A673 (cell line): ENCODE measurements around the gene HMOX1. TPM values are rescaled to one million over a fixed set of nuclear protein-coding genes. Genes with fewer than 3 reads are reported as not detected.

Experiments used
- BruUV-seq: library from RNA; stranded (reverse); fragments of 400-500 nt; replicated peaks from 2 replicates; lab custom pipeline; 2021; lab: Mats Ljungman, UMichigan
- CTCF ChIA-PET: fragments of 300-600 bp; sonication (Branson Sonifier 250); formaldehyde crosslinking; loops from one replicate; lab custom pipeline; 2022; ENCODE audit warnings: antibody characterized with exemption; lab: Charles Lee
- POLR2A ChIA-PET: fragments of 300-600 bp; sonication (Branson Sonifier 250); formaldehyde crosslinking; loops from one replicate; lab custom pipeline; 2022; ENCODE audit warnings: antibody characterized with exemption; ENCODE audit not compliant: low non-redundant PET; lab: Charles Lee
- DNase-seq: peaks from one replicate; pipeline ENCODE4 v3.0.0-alpha.2; 2015; ENCODE audit warnings: low spot score
- H3K27ac ChIP-seq: fragments of 200-600 bp; sonication (generic); 2 replicates; pipeline ENCODE4 v1.5.1; 2016; ENCODE audit warnings: mixed run types, low read depth, mild to moderate bottlenecking, mixed read lengths, antibody characterized with exemption, low read length; ENCODE audit not compliant: poor library complexity, severe bottlenecking
- H3K27me3 ChIP-seq: fragments of 200-600 bp; sonication (generic); replicated peaks from 2 replicates; pipeline ENCODE4 v1.6.1; 2017; ENCODE audit warnings: mixed run types, low read depth, mild to moderate bottlenecking, mixed read lengths, antibody characterized with exemption, low read length; ENCODE audit not compliant: insufficient read depth, poor library complexity
- H3K36me3 ChIP-seq: fragments of 200-600 bp; sonication (generic); 2 replicates; pipeline ENCODE4 v1.6.1; 2016; ENCODE audit warnings: mixed run types, mild to moderate bottlenecking, mixed read lengths, antibody characterized with exemption, low read length; ENCODE audit not compliant: insufficient read depth, poor library complexity, severe bottlenecking
- H3K4me1 ChIP-seq: fragments of 200-600 bp; sonication (generic); 2 replicates; pipeline ENCODE4 v1.6.1; 2017; ENCODE audit warnings: mixed run types, mild to moderate bottlenecking, mixed read lengths, antibody characterized with exemption, low read length; ENCODE audit not compliant: insufficient read depth, poor library complexity, severe bottlenecking
- H3K4me3 ChIP-seq: fragments of 200-600 bp; sonication (generic); 2 replicates; pipeline ENCODE4 v1.5.1; 2016; ENCODE audit warnings: low read depth, mixed run types, mild to moderate bottlenecking, mixed read lengths, low read length; ENCODE audit not compliant: poor library complexity, severe bottlenecking
- H3K9me3 ChIP-seq: fragments of 200-600 bp; sonication (generic); 2 replicates; pipeline ENCODE4 v1.6.1; 2016; ENCODE audit warnings: mixed run types, low read depth, mild to moderate bottlenecking, mixed read lengths, antibody characterized with exemption, low read length; ENCODE audit not compliant: poor library complexity, severe bottlenecking
- EZH2 ChIP-seq: fragments of 200-600 bp; sonication (generic); IDR thresholded peaks from 2 replicates; pipeline ENCODE4 v1.6.1; 2017; ENCODE audit warnings: borderline replicate concordance, low read depth, mild to moderate bottlenecking, mixed read lengths, antibody characterized with exemption, low read length; ENCODE audit not compliant: poor library complexity, severe bottlenecking
- intact Hi-C: fragments of 100-400 bp; cut with micrococcal nuclease; formaldehyde crosslinking; loops from one replicate; pipeline ENCODE4 v1.10.0; 2022; ENCODE audit not compliant: unreplicated experiment
- total RNA-seq: library from RNA; stranded (reverse); gene quantifications from 2 replicates; pipeline ENCODE4 v1.2.3, GENCODE V29; 2021
- TF ChIP-seq, protein P1 (sequence below): fragments of 300-800, 200-600 bp; sonication (generic); conservative IDR thresholded peaks from 2 replicates; pipeline ENCODE4 v1.5.1; 2017; ENCODE audit warnings: low read depth, mild to moderate bottlenecking, antibody characterized with exemption, low read length, moderate library complexity, mixed read lengths

Gene HMOX1
- total RNA-seq, 1 experiment from 2014 or later = 2.5 TPM

DNA sequence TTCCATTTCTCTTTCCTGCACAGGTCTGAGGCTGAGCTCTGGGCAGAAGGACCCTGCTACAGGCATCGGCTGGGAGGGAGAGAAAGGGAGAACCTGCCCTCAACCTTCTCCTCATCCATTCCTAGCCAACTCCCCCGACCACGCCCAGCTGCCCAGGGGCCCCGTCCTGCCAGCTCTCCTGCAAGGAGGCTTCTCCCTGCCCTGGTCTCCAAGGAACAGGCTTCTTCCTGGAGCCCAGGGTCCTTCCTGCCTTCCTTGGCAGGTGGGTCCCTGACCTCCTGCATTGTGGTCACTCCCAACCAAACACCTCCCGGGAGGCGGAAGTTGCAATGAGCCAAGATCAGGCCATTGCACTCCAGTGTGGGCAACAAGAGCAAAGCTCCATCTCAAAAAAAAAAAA, 12.5 kb upstream of the HMOX1 start:
- POLR2A ChIA-PET = no interaction called here
- intact Hi-C loops = no loop called here

DNA sequence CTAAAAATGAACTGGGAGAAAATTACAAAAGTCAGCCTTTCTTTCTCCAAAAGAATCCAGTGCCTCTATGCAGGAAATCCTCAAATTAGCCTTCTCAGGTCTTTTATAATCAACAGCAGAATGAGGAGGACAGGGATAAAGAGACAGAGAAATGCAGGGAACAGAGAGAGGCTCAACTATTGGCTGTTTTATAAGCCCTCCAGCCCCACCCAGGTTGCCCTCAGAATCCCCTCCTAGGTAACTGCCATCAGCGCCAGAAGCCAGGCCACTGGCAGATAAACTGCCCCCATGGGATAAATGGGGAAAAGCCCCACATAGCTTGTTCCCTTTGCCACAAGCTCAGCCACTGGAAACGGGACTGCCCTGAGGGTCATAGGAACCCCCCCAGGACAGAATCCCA, 10.9 kb upstream of the HMOX1 start:
- BruUV-seq = no TSS peak
- no peak overlapping the region for H3K27ac ChIP-seq
- H3K4me1 ChIP-seq = peaks cover 13% of the 10 kb centered on the region
- ChIA-PET POLR2A (no interaction called here), CTCF (no interaction called here)
- intact Hi-C loops = no loop called here
- no peak overlapping the region for H3K4me3 ChIP-seq
- TF ChIP-seq EZH2 = no peak
- TF ChIP-seq, protein P1, sequence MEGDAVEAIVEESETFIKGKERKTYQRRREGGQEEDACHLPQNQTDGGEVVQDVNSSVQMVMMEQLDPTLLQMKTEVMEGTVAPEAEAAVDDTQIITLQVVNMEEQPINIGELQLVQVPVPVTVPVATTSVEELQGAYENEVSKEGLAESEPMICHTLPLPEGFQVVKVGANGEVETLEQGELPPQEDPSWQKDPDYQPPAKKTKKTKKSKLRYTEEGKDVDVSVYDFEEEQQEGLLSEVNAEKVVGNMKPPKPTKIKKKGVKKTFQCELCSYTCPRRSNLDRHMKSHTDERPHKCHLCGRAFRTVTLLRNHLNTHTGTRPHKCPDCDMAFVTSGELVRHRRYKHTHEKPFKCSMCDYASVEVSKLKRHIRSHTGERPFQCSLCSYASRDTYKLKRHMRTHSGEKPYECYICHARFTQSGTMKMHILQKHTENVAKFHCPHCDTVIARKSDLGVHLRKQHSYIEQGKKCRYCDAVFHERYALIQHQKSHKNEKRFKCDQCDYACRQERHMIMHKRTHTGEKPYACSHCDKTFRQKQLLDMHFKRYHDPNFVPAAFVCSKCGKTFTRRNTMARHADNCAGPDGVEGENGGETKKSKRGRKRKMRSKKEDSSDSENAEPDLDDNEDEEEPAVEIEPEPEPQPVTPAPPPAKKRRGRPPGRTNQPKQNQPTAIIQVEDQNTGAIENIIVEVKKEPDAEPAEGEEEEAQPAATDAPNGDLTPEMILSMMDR = no peak
- H3K9me3 ChIP-seq = no peaks in the 10 kb centered on the region
- H3K27me3 ChIP-seq = no peaks in the 10 kb centered on the region
- DNase-seq = no peak
- no peaks in the 10 kb centered on the region for H3K36me3 ChIP-seq

More for the DNA sequence above, 12.5 kb upstream of the HMOX1 start:
- no peaks in the 10 kb centered on the region for H3K36me3 ChIP-seq
- no peaks in the 10 kb centered on the region for H3K27me3 ChIP-seq
- H3K4me1 ChIP-seq = peaks cover 13% of the 10 kb centered on the region
- TF ChIP-seq, protein P1 = no peak
- no peak for TF ChIP-seq EZH2
- H3K9me3 ChIP-seq = no peaks in the 10 kb centered on the region
- no peak for DNase-seq
- no peak overlapping the region for H3K27ac ChIP-seq
- no peak overlapping the region for H3K4me3 ChIP-seq
- no TSS peak for BruUV-seq
- CTCF ChIA-PET = interaction anchor here (0.6 to 0.7 kb wide), 2 partner anchors 33 to 187 kb away, joined by 6 read pairs; no protein-coding TSS in a partner anchor

DNA sequence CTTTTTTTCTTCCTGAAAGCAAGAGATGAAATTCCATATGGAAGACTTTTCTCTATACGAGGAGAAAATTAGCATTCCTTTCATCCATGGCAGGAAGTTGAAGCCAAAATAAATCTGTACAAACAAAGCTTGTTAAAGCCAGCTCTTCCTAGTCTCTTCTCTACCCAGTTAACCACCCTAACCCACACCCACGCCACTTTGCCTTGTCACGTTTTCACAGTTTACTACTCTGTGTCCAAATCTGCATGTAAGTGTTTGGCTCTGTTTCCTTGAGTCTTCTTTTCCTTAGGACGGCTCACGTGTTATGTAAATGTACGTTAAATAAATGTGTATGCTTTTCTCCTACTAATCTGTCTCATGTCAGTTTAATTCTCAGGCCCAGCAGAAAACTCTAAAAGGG, 7.1 kb upstream of the HMOX1 start:
- Histone ChIP-seq H3K27ac (no peak overlapping the region), H3K36me3 (no peaks in the 10 kb centered on the region), H3K4me3 (no peak overlapping the region), H3K27me3 (no peaks in the 10 kb centered on the region), H3K4me1 (peaks cover 24% of the 10 kb centered on the region), H3K9me3 (no peaks in the 10 kb centered on the region)
- BruUV-seq = no TSS peak
- TF ChIP-seq EZH2 = no peak
- TF ChIP-seq, protein P1 = no peak
- CTCF ChIA-PET = no interaction called here
- intact Hi-C loops = no loop called here
- no peak for DNase-seq
- POLR2A ChIA-PET = no interaction called here
